ENCODE results near the gene CDNF. TPM values are rescaled to one million over a fixed set of nuclear protein-coding genes. Genes with fewer than 3 reads are reported as not detected.
A peak's percentile ranks its signal among the peaks of the same experiment; 100 is the strongest.

The CDNF gene
- polyA plus RNA-seq, 1 of the 3 experiments (the other 2 are of a cell fraction): 1.2 TPM

GRCh38 chr10:14801723-14802122 is 36.1 kb downstream of the CDNF start:
- H3K27me3 ChIP-seq (ENCODE audit: insufficient read depth): no peaks in the 10 kb centered on the region; the same call in 1 of the 2 replicates
- H3K36me3 ChIP-seq (replicated peaks in 1 of 2; ENCODE audit: control insufficient read depth in 1 of 2, insufficient read depth in 2 of 2, low read length in 1 of 2): no peaks in the 10 kb centered on the region
- no peak overlapping the region for H2AFZ ChIP-seq (ENCODE audit: low read depth)
- no peaks in the 10 kb centered on the region; a peak in 1 of 4 replicates for H3K4me1 ChIP-seq (ENCODE audit: control insufficient read depth in 1 of 2, insufficient read depth in 2 of 2, low read depth in 1 of 2, low read length in 1 of 2)
- H3K9me2 ChIP-seq: no peaks in the 10 kb centered on the region
- WGBS (ENCODE audit: low lambda C conversion rate): 65% methylated on average over 5 of the region's 5 CpGs
- no peak overlapping the region for H3K4me3 ChIP-seq (ENCODE audit: low read depth in 2 of 2, low read length in 1 of 2)
- H3K27ac ChIP-seq (ENCODE audit: low read depth in 2 of 2, low read length in 1 of 2): no peak overlapping the region
- H3K9me3 ChIP-seq: no peaks in the 10 kb centered on the region
- DNase-seq: peak; percentile 54
- ChIA-PET CTCF (interaction anchor here (0.6 to 2.2 kb wide), 6 partner anchors 9 to 296 kb away, joined by 3 to 8 read pairs (median 4); no protein-coding TSS in a partner anchor), POLR2A (no interaction called here)
- no peaks in the 10 kb centered on the region for H3K79me2 ChIP-seq (ENCODE audit: insufficient read depth)
- no peaks in the 10 kb centered on the region for H4K20me1 ChIP-seq (ENCODE audit: insufficient read depth)
- no peak overlapping the region for H3K4me2 ChIP-seq
- H3F3A ChIP-seq (replicated peaks; ENCODE audit: insufficient read depth): no peaks in the 10 kb centered on the region
- no peak for TF ChIP-seq POLR2AphosphoS5 (IDR thresholded peaks at IDR 0.05; ENCODE audit: low read depth, low read length)
- no peak for TF ChIP-seq FOXJ3 (CRISPR knock-in tag; IDR thresholded peaks at IDR 0.05)
- TF ChIP-seq SMC3 (IDR thresholded peaks at IDR 0.05; ENCODE audit: low read depth, low read length): peak; percentile 14; the same call in 1 of the 2 replicates
- TF ChIP-seq RXRA (IDR thresholded peaks at IDR 0.05; ENCODE audit: borderline replicate concordance, low read depth): no peak
- TF ChIP-seq NFIC (IDR thresholded peaks at IDR 0.05; ENCODE audit: borderline replicate concordance): no peak
- TF ChIP-seq EZH2phosphoT487 (IDR thresholded peaks at IDR 0.05; ENCODE audit: borderline replicate concordance, low read depth): no peak
- TF ChIP-seq CHD2 (IDR thresholded peaks at IDR 0.05; ENCODE audit: low read length, partially characterized antibody): no peak
- TF ChIP-seq TAF1 (IDR thresholded peaks at IDR 0.05; ENCODE audit: borderline replicate concordance, low read depth, low read length): no peak
- no peak for TF ChIP-seq YY1 (IDR thresholded peaks at IDR 0.05; ENCODE audit: low read depth)
- TF ChIP-seq ELF1 (IDR thresholded peaks at IDR 0.05): no peak
- TF ChIP-seq FOSL2 (IDR thresholded peaks at IDR 0.05; ENCODE audit: borderline replicate concordance, low read depth): no peak
- no peak for TF ChIP-seq FOXM1 (IDR thresholded peaks at IDR 0.05; ENCODE audit: low read depth)
- TF ChIP-seq NRF1 (IDR thresholded peaks at IDR 0.05; ENCODE audit: low read depth, low read length): no peak
- no peak for TF ChIP-seq RCOR1 (IDR thresholded peaks at IDR 0.05; ENCODE audit: low read length)
- TF ChIP-seq TCF12 (IDR thresholded peaks at IDR 0.05): no peak
- no peak for TF ChIP-seq REST (IDR thresholded peaks at IDR 0.05; ENCODE audit: low read depth, low read length)
- no peak for TF ChIP-seq TEAD4 (IDR thresholded peaks at IDR 0.05; ENCODE audit: borderline replicate concordance, insufficient read depth)
- peak; percentile 58 for TF ChIP-seq RAD21 (IDR thresholded peaks at IDR 0.05; ENCODE audit: low read length)
- no peak for TF ChIP-seq MEF2A (IDR thresholded peaks at IDR 0.05; ENCODE audit: borderline replicate concordance, low read depth)
- TF ChIP-seq GATA2 (CRISPR knock-in tag; IDR thresholded peaks at IDR 0.05): no peak
- TF ChIP-seq MAX (IDR thresholded peaks at IDR 0.05; ENCODE audit: low read depth): 0 out of 2 replicates have a peak, but pooled peaks have one; percentile 17
- TF ChIP-seq EP300 (IDR thresholded peaks at IDR 0.05; ENCODE audit: borderline replicate concordance in 1 of 2, low read depth in 1 of 2, low read length in 1 of 2): no peak
- TF ChIP-seq GABPA (IDR thresholded peaks at IDR 0.05; ENCODE audit: low read depth): no peak
- H3K9ac ChIP-seq: no peak overlapping the region
